HL-60 (cell line): ENCODE data around the gene KCNG3.

Experiments used
- DNase-seq, 2 experiments: peaks; one replicate each; pipeline ENCODE4 v3.0.0-alpha.2; 2010 to 2020; ENCODE audit warnings: low read depth in 1 of 2, low spot score in 1 of 2
- H3K27ac ChIP-seq: fragments of 250-450 bp; sonication (Bioruptor Pico); replicated peaks from 2 replicates; pipeline ENCODE4 v1.5.1; 2020; ENCODE audit warnings: mild to moderate bottlenecking, moderate library complexity
- H3K27me3 ChIP-seq: fragments of 250-450 bp; sonication (Bioruptor Pico); 2 replicates; pipeline ENCODE4 v1.5.1; 2021; ENCODE audit warnings: mild to moderate bottlenecking, moderate library complexity; ENCODE audit not compliant: insufficient read depth, poor library complexity, severe bottlenecking
- H3K4me3 ChIP-seq: replicated peaks from 2 replicates; pipeline ENCODE4 v1.5.1; 2011; ENCODE audit warnings: mild to moderate bottlenecking, control low read depth, low read length; ENCODE audit not compliant: insufficient read depth
- GABPA ChIP-seq: IDR thresholded peaks from 2 replicates; pipeline ENCODE4 v1.6.1; 2012; ENCODE audit warnings: low read depth
- POLR2AphosphoS5 ChIP-seq: IDR thresholded peaks from 2 replicates; pipeline ENCODE4 v1.6.1; 2012; ENCODE audit warnings: low read depth
- SPI1 ChIP-seq: IDR thresholded peaks from 2 replicates; pipeline ENCODE4 v1.6.1; 2012; ENCODE audit warnings: low read depth, mild to moderate bottlenecking, borderline replicate concordance
- long read RNA-seq: library from polyadenylated mRNA; unstranded; transcript quantifications from one replicate; pipeline ENCODE4 v2.0.0, GENCODE V29; 2020
- TF ChIP-seq, protein P1 (sequence below): IDR thresholded peaks from 2 replicates; pipeline ENCODE4 v1.6.1; 2012; ENCODE audit warnings: low read depth; ENCODE audit not compliant: insufficient replicate concordance
- TF ChIP-seq, protein P2 (sequence below): IDR thresholded peaks from one replicate; pipeline ENCODE4 v1.5.1; 2011; ENCODE audit warnings: low read length, control low read depth, inconsistent platforms; ENCODE audit not compliant: insufficient read depth

The KCNG3 gene, protein sequence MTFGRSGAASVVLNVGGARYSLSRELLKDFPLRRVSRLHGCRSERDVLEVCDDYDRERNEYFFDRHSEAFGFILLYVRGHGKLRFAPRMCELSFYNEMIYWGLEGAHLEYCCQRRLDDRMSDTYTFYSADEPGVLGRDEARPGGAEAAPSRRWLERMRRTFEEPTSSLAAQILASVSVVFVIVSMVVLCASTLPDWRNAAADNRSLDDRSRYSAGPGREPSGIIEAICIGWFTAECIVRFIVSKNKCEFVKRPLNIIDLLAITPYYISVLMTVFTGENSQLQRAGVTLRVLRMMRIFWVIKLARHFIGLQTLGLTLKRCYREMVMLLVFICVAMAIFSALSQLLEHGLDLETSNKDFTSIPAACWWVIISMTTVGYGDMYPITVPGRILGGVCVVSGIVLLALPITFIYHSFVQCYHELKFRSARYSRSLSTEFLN
- long read RNA-seq: 0 reads

DNA sequence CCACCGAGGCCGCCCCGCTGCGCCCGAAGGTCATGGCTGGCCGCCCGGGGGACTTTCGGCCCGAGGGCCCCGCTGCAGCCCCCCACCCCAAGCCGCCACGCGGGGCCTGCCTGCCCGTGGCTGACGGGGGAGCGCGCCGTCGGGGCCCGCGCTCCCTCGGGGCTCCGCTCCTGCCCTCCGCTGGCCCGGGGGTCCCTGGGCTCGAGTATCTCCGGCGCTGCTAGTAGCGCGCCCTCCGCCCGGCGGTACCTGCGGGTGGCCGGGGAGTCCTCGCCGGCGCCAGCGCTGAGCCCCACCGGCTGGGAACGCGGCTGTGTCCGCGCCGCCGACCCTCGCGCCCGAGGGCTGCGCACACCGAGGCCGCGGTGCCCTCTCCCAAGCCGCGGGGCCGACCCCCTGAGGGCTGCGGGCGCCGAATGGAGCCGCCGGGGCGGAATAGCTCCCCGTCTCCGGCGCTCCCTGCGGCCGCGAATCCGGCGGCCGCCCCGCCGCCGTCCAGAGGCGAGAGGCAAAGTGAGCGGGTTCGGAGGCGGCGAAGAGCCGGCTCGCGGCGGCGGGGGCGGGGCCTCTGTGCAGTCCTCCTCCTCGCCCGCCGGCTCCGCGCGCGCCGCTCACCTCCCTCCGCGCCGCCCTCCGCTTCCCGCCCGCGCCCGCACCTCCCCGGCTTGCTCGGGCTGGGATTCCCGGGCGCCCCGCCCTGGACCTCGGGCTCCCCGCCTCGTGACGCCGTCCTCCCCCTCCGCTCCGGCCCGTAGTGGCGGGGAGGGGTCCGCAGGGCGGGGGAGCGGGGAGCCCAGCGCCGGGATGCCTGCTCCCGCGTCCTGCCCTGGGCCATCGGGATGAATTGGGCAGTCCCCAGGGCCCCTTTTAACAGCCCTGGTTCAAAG is at the start of gene KCNG3:
Gene KCNG3, minus strand, starts transcription at position 515 of the 887 bp plus-strand sequence. Its CDS starts 481 bp downstream, at position 34.
- no peak for TF ChIP-seq SPI1
- TF ChIP-seq POLR2AphosphoS5: no peak
- TF ChIP-seq, protein P1, sequence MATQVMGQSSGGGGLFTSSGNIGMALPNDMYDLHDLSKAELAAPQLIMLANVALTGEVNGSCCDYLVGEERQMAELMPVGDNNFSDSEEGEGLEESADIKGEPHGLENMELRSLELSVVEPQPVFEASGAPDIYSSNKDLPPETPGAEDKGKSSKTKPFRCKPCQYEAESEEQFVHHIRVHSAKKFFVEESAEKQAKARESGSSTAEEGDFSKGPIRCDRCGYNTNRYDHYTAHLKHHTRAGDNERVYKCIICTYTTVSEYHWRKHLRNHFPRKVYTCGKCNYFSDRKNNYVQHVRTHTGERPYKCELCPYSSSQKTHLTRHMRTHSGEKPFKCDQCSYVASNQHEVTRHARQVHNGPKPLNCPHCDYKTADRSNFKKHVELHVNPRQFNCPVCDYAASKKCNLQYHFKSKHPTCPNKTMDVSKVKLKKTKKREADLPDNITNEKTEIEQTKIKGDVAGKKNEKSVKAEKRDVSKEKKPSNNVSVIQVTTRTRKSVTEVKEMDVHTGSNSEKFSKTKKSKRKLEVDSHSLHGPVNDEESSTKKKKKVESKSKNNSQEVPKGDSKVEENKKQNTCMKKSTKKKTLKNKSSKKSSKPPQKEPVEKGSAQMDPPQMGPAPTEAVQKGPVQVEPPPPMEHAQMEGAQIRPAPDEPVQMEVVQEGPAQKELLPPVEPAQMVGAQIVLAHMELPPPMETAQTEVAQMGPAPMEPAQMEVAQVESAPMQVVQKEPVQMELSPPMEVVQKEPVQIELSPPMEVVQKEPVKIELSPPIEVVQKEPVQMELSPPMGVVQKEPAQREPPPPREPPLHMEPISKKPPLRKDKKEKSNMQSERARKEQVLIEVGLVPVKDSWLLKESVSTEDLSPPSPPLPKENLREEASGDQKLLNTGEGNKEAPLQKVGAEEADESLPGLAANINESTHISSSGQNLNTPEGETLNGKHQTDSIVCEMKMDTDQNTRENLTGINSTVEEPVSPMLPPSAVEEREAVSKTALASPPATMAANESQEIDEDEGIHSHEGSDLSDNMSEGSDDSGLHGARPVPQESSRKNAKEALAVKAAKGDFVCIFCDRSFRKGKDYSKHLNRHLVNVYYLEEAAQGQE: no peak
- no peak for TF ChIP-seq GABPA
- TF ChIP-seq, protein P2, sequence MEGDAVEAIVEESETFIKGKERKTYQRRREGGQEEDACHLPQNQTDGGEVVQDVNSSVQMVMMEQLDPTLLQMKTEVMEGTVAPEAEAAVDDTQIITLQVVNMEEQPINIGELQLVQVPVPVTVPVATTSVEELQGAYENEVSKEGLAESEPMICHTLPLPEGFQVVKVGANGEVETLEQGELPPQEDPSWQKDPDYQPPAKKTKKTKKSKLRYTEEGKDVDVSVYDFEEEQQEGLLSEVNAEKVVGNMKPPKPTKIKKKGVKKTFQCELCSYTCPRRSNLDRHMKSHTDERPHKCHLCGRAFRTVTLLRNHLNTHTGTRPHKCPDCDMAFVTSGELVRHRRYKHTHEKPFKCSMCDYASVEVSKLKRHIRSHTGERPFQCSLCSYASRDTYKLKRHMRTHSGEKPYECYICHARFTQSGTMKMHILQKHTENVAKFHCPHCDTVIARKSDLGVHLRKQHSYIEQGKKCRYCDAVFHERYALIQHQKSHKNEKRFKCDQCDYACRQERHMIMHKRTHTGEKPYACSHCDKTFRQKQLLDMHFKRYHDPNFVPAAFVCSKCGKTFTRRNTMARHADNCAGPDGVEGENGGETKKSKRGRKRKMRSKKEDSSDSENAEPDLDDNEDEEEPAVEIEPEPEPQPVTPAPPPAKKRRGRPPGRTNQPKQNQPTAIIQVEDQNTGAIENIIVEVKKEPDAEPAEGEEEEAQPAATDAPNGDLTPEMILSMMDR: no peak
- DNase-seq: peak; percentile 28 to 36
- Histone ChIP-seq H3K27me3 (peaks cover 20% of the 10 kb centered on the region), H3K27ac (no peak within 1 kb of the TSS), H3K4me3 (peak within 1 kb of the TSS; percentile 43)

DNA sequence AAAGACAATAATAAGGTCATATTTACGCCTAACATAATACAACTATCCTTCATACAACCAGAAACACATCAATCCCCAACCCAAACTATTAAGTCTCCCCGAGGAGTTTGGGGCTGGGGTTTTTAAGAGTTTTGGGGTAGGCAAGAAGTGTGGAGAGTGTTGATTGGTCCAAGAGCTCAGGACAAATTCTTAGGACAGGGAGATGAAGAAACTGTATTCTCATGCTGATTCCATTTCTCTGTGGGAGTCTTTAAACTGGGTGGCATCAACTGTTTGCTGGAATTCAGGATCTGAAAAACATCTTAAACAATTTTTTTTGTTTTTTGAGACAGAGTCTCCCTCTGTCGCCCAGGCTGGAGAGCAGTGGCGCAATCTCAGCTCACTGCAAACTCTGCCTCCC is 49.1 kb upstream of the KCNG3 start:
- Histone ChIP-seq H3K4me3 (no peak overlapping the region), H3K27ac (no peak overlapping the region), H3K27me3 (no peaks in the 10 kb centered on the region)
- no peak for TF ChIP-seq SPI1
- TF ChIP-seq, protein P2: no peak
- TF ChIP-seq, protein P1: no peak
- TF ChIP-seq POLR2AphosphoS5: no peak
- TF ChIP-seq GABPA: no peak
- DNase-seq: no peak

DNA sequence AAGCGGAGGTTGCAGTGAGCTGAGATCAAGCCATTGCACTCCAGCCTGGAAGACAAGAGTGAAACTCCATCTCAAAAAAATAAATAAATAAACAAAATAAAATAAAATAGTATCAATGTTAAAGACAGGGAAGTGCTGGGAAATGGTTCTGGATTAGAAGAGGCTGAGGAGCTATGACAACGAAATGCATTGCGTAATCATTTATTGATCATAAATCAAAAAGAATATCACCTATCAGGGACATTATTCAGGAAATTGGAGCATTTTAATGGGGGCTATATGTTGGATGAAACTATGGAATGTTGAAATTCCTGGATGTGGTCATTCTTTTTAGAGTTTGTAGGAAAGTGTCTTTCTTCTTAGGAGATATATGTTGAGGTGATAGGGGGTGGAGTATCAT is 43.7 kb upstream of the KCNG3 start:
- no peak for TF ChIP-seq GABPA
- TF ChIP-seq SPI1: no peak
- no peak for TF ChIP-seq POLR2AphosphoS5
- TF ChIP-seq, protein P1: no peak
- TF ChIP-seq, protein P2: no peak
- Histone ChIP-seq H3K4me3 (no peak overlapping the region), H3K27me3 (no peaks in the 10 kb centered on the region), H3K27ac (no peak overlapping the region)
- no peak for DNase-seq
